Renal cortical epithelial cell (primary cell): ENCODE measurements around the gene ZNF593OS. TPM values are rescaled to one million over a fixed set of nuclear protein-coding genes. Genes with fewer than 3 reads are reported as not detected.
A peak's percentile ranks its signal among the peaks of the same experiment; 100 is the strongest.

Experiments used
- DNase-seq: peaks from one replicate; pipeline ENCODE4 v3.0.0-alpha.2; 2011; ENCODE audit warnings: low read depth
- total RNA-seq: library from RNA; depleted of rRNA; stranded (reverse); fragments of >200 nt; gene quantifications from 2 replicates; pipeline ENCODE4 v1.2.3, GENCODE V29; 2014

The ZNF593OS gene
- total RNA-seq, result not detected in 2 replicates

- no peak for DNase-seq
These were observed at the start of gene ZNF593OS for GRCh38 chr1:26171084-26172072. Gene ZNF593OS (minus strand): TSS chr1:26171832. CDS start chr1:26171661, 171 bp downstream.

DNA sequence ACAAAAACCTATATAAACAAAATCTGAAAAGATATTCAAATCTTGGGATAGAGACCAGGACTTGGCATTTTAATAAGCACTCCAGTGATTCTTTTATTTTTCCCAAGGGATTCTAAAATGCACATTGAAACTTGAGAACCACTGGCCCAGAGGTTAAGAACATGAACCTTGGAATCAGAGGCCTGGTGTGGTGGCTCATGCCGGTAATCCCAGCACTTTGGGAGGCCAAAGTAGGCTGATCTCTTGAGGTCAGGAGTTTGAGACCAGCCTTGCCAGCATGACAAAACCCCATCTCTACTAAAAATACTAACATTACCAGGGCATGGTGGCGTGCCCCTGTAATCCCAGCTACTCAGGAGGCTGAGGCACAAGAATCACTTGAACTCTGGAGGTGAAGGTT is 49.5 kb upstream of the ZNF593OS start:
- no peak for DNase-seq

DNA sequence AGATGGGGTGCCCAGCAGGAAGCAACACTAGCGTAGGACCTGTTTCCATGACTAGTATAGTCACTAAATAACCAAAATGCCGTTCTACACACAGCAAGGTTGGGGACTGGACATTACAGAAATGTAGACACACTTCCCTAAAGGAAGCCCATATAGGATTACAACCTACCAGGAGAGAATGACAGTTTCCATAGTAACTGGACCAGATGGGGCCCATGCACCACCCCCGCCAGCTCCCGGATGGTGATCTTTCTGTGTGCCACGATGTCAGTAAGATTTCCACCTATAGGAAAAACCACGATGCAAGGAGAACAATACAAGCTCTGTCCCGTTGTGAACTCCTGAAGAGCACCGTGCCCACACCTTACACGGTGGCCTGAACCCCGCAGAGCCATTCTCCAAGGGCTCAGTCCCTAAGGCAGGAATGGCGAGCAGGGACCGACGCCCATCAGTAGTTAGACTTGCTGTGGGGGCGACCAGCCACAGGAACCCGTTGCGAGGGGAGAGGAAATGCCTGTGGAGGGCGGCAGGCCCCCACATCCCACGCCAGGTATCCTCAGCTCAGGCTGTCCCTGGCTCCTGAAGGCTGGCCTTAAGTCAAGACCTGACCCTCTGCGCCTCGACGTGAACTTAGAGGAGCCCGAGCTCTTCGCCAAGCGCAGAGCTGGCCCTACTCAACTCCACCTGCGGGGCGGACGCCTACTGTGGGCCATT is 48.7 kb upstream of the ZNF593OS start:
- DNase-seq, result no peak

- DNase-seq, result peak; percentile 79
These were observed 47.4 kb upstream of the ZNF593OS start for GRCh38 chr1:26218906-26219494.

- no peak for DNase-seq
These were observed 43.6 kb upstream of the ZNF593OS start for GRCh38 chr1:26215246-26215645.

DNA sequence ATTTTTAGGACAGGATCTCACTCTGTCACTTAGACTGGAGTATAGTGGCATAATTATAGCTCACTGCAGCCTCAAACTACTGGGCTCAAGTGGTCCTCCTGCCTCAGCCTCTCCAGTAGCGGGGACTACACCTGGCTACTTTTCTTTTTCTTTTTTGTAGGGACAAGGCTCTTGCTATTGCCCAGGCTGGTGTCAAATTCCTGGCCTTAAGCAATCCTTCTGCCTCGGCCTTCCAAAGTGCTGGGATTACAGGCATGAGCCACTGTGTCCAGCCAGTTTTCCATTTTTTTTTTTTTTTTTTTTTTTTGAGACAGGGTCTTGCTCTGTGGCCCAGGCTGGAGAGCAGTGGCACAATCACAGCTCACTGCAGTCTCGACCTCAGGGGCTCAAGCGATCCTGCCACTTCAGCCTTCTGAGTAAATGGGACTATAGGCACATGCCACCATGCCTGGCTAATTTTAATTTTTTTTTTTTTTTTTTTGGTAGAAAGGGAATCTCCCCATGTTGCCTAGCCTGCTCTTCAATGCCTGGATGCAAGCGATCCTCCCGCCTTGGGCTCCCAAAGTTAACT is 41.8 kb upstream of the ZNF593OS start:
- DNase-seq, result no peak

DNA sequence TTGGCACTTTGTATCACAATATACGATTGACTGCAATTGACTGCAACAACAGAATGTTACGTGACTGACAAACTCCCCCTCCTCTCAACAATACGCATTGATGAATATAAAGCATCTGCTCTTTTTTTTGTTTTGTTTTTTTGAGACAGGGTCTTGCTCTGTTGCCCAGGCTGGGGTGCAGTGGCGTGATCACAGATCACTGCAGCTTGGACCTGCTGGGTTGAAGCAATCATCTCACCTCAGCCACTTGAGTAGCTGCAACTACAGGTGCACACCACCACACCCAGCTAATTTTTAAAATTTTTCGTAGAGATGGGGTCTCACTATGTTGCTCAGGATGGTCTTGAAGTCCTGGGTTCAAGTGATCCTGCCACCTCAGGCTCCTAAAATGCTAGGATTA is 41.1 kb upstream of the ZNF593OS start:
- no peak for DNase-seq

DNA sequence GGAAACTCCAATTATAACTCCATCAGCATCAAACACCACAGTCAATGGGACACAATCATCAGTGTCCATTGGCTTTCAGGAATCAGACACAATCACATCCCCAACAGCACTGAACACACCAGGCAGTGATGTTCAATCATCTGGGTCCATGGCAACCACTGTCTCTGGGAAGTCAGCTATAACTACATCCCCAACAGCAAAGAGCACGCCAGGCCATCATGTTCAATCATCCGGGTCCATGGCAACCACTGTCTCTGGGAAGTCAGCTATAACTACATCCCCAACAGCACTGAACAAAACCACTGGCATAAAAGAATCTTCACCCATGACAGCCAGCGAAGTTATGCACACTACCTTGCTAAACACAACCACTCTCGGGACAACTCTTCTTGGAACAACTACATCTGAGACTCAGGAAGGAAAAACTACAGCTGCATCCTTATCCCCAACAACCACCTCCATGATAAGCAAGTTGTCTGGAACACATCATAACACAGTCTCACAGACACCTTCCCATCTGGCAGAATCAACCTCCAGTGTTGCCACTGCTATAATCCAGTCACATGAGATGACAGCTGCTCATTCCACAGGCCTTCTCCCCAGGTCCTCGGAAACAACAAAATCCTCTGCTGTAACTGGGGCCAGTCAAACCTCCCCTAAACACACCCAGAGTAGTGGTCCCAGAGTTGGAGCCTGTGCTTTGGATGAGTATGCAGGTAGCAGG is 38.7 kb upstream of the ZNF593OS start:
- DNase-seq, result no peak

DNA sequence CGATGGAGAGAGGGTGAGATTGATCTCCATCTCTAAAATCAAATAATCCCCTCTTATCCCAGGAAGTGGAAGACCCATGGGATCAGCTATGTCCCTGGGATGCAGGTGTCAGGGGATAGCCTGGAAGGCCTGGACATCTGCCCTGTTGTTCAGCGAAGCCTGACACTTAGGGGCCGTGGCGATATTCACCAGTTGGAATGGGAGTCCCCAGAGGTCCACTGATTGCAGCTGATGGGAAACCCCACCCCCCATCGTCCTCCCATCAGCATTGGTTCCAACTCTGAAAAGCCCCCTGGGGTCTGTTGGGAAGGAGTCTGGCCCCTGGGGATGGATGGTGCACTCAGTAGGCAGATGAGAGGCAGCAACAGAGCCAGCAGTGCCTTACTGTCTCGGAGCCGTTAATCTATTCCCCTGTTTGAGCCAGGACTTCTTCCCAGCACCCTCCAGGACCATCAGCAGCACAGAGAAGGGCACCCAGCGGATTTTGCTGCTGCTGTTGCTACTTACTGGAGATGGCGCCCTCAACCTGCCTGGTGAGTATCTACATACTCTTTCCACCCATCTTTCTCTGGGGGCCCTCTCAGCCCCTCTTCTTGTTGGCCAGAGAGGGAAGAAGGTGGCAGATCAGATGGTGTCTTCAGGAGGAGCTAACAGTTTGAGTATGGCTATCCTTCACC is 32.1 kb upstream of the ZNF593OS start:
- no peak for DNase-seq

DNA sequence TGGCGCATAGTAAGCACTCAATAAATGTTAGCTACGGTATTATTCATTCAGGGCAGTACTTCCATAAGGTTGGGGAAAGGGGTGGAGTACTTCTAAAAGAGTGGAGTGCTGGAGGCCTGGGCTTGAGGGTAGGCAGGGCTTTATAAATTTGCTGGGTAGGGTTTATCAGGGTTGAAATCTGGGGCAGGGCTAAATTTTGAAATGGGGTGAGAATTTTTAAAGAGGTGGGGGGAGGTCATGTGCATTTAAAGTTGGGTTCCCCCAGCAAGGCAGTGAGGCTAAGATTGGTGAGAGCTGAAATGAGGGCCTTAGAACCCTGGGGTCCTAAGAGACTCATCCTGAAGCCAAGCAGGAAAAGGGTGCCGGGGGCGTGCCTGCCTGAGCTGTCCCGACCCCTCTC is 28.8 kb upstream of the ZNF593OS start:
- no peak for DNase-seq

DNA sequence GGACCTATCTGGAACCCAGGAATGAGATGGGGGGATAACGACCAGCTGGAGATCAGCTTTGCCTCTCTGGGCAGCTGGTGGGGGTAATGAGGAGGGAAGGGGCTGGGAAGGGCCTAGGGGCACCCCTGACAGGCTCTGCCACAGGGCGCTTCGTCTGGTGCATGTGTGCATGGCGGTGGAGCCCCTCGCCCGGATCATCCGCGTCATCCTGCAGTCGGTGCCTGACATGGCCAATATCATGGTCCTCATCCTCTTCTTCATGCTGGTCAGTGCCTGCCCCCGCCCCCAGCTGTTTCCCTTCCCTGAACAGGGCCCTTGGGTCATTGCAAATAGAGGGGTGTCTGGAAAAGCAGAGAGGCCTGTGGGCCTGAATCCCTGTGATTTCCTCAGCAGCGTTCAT is 26.2 kb upstream of the ZNF593OS start:
- DNase-seq, result no peak

DNA sequence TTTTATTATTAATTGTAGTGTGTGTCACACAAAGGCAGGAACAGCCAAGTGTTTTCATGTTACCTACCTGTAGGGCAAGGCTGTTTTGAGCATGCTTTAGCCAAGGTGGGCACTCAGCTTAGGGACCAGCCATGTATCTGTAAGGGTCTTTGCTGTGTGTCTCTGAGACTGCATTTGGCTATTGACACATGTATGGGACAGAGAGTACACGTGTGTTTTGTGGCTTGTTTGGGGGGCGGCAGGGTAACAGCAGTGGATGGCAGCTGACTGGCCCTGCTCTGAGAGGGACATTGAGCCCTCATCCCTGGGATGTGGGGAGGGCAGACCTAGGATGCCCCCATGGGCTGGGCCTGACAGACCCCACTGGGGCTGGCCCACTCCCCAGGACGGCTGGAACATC is 25.7 kb upstream of the ZNF593OS start:
- DNase-seq, result no peak

DNA sequence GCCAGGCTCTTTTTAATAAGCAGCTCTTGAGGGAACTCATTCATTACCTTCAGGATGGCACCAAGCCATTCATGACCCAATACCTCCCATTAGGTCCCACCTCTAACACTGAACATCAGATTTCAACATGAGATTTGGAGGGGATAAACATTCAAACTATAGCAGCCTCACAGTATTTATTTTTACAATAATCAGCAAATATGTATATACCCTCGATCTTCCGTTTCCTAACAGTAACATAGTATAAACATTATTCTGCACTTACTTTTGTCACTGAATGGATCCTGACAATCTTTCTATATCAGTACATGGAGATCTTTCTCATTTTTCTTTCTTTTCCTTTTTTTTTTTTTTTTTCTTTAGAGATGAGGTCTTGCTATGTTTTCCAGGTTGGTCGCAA is 24.2 kb upstream of the ZNF593OS start:
- DNase-seq, result no peak

GRCh38 chr1:26191739-26192138 is 20.1 kb upstream of the ZNF593OS start:
- no peak for DNase-seq

GRCh38 chr1:26190373-26190987 is 18.8 kb upstream of the ZNF593OS start, which contains the start of gene CATSPER4:
Gene CATSPER4 (plus strand): TSS chr1:26190602. CDS start chr1:26190628, 26 bp downstream.
- no peak for DNase-seq

GRCh38 chr1:26189751-26190275 is 18.2 kb upstream of the ZNF593OS start:
- DNase-seq, result no peak

DNA sequence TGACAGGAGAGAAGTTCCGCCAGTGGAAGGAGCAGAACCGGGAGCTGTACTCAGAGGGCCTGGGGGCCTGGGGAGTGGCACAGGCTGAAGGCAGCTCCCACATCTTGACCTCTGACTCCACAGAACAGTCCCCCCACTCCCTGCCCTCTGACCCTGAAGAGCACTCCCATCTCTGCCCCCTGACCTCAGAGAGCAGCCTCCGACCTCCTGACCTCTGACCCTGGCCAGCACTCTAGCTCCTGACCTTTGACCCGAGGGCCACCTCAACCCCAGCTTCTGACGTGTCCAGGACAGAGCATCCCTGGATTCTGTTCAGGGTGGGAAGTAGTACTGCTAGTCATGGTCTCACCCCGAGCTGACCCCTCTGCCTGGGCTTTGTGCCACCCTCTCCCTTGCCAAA is 17.7 kb upstream of the ZNF593OS start:
- DNase-seq, result no peak

DNA sequence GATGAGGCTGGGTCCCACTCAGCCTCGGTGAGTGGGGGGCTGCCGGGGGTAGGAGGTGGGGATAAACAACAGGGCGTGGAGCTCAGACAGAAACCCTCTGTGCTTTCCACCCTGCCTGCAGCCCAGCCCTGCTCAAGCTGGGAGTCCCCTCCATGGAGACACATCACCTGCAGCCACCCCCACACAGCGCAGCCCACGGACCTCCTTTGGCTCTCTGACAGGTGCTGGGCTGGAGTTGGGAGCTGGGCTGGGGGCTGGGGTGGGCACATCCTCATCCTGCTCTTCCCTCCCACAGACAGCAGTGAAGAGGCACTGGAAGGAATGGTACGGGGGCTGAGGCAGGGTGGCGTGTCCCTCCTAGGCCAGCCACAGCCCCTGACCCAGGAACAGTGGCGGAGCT is 16.8 kb upstream of the ZNF593OS start:
- DNase-seq, result no peak

DNA sequence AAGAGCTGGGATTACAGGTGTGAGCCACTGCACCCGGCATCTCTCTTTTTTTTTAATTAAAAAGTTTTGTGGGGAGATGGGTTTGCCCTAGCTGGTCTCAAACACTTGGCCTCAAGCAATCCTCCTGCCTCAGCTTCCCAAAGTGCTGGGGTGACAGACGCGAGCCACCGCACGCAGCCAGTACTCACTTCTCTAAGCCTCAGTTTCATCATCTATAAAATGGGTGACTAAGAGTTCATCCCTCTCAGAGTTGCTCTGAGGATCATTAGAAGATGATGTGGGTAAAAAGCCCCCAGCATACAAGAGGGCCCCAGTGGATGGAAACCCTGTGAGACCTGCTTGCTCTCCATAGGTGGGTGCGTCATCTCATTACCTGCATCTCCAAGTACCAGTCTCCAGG is 16.2 kb upstream of the ZNF593OS start:
- DNase-seq, result no peak

DNA sequence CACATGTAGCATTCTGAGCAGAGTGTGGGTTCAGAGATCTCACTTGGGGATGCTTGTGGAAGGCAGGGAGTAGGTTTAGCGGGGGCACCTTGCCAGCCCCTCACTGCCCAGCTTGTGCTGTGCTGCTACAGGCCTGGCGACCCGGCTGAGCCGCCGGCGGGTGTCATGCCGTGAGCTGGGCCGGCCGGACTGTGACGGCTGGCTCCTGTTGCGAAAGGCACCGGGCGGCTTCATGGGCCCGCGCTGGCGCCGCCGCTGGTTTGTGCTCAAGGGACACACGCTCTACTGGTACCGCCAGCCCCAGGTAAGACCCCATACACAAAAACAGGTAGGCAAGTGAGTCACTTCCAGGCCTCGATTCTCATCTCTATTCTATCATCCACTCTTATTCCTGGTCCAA is 13.3 kb upstream of the ZNF593OS start:
- no peak for DNase-seq
